Measurements from ENCODE around the gene POU2AF3.

GRCh38 chr11:111350811-111351210 is 52.5 kb downstream of the POU2AF3 start:
- TF ChIP-seq YY1 (IDR thresholded peaks at IDR 0.05; ENCODE audit: insufficient read depth, insufficient read length), result no peak
- no peak for TF ChIP-seq SUZ12 (IDR thresholded peaks at IDR 0.05; ENCODE audit: extremely low read depth, insufficient read depth, insufficient read length)
- TF ChIP-seq ZNF274 (IDR thresholded peaks at IDR 0.05; ENCODE audit: low read depth, low read length), result no peak
